CD14-positive monocyte (primary cell): ENCODE results near the gene URB1. TPM values are rescaled to one million over a fixed set of nuclear protein-coding genes. Genes with fewer than 3 reads are reported as not detected.

Experiments
- DNase-seq, 3 donors: peaks; one replicate each; pipeline ENCODE4 v3.0.0-alpha.2; 2011 to 2022
- H2AFZ ChIP-seq: 2 replicates; pipeline ENCODE4 v1.6.0; 2012; ENCODE audit warnings: mild to moderate bottlenecking, low read depth, low read length, inconsistent platforms; ENCODE audit not compliant: insufficient read depth, poor library complexity, severe bottlenecking
- H3K27ac ChIP-seq, 2 donors: 1 replicate in 1 of 2; 2 replicates in 1 of 2; pipeline ENCODE4 v1.5.1; 2012 to 2013; ENCODE audit warnings: low read length in 2 of 2, control low read depth in 1 of 2, inconsistent platforms in 1 of 2, low read depth in 1 of 2, mild to moderate bottlenecking in 1 of 2
- H3K27me3 ChIP-seq, 2 donors: one replicate each; pipeline versions ENCODE4 v1.6.0 to v1.6.1; 2011 to 2013; ENCODE audit warnings: low read length in 2 of 2; ENCODE audit not compliant: control insufficient read depth in 2 of 2, insufficient read depth in 2 of 2
- H3K36me3 ChIP-seq, 2 donors: replicated peaks in 1 of 2; 1 replicate in 1 of 2; 2 replicates in 1 of 2; pipeline versions ENCODE4 v1.5.1 to v1.6.1; 2012 to 2013; ENCODE audit warnings: low read length in 2 of 2, control low read depth in 1 of 2, inconsistent platforms in 1 of 2, mild to moderate bottlenecking in 1 of 2; ENCODE audit not compliant: insufficient read depth in 2 of 2, control insufficient read depth in 1 of 2
- H3K4me1 ChIP-seq, 2 donors: 1 replicate in 1 of 2; 2 replicates in 1 of 2; pipeline versions ENCODE4 v1.5.1 to v1.6.1; 2012 to 2013; ENCODE audit warnings: low read length in 2 of 2, control low read depth in 1 of 2, inconsistent platforms in 1 of 2, mild to moderate bottlenecking in 1 of 2, moderate library complexity in 1 of 2; ENCODE audit not compliant: insufficient read depth in 2 of 2, control insufficient read depth in 1 of 2
- H3K4me2 ChIP-seq: replicated peaks from 2 replicates; pipeline ENCODE3; 2012; ENCODE audit warnings: low read length, moderate library complexity, mild to moderate bottlenecking; ENCODE audit not compliant: poor library complexity, severe bottlenecking; ENCODE audit errors: extremely low read depth
- H3K4me3 ChIP-seq, 3 experiments: fragments of 200-600 bp in 1 of 3; sonication (generic) in 1 of 3; replicated peaks in 1 of 3; 1 replicate in 2 of 3; 2 replicates in 1 of 3; pipeline ENCODE4 v1.5.1; 2011 to 2013; ENCODE audit warnings: low read length in 3 of 3, mild to moderate bottlenecking in 3 of 3, control low read depth in 2 of 3, low read depth in 2 of 3, inconsistent platforms in 1 of 3, moderate library complexity in 1 of 3
- H3K79me2 ChIP-seq: 2 replicates; pipeline ENCODE4 v1.6.0; 2012; ENCODE audit warnings: mild to moderate bottlenecking, control low read depth, inconsistent platforms, low read length, moderate library complexity; ENCODE audit not compliant: insufficient read depth
- H3K9ac ChIP-seq: 2 replicates; pipeline ENCODE4 v1.6.0; 2017; ENCODE audit warnings: low read length, mild to moderate bottlenecking; ENCODE audit not compliant: insufficient read depth, poor library complexity, severe bottlenecking
- H3K9me3 ChIP-seq, 2 donors: replicated peaks in 1 of 2; 1 replicate in 1 of 2; 2 replicates in 1 of 2; pipeline versions ENCODE4 v1.5.1 to v1.6.1; 2012 to 2013; ENCODE audit warnings: low read length in 2 of 2, control low read depth in 1 of 2; ENCODE audit not compliant: control insufficient read depth in 1 of 2, insufficient read depth in 1 of 2
- H4K20me1 ChIP-seq: 2 replicates; pipeline ENCODE4 v1.6.0; 2012; ENCODE audit warnings: mild to moderate bottlenecking, low read length, control low read depth, moderate library complexity; ENCODE audit not compliant: insufficient read depth
- H3K27ac Mint-ChIP-seq, 7 donors: one replicate each; pipeline ENCODE4 v1.8.0; 2020; ENCODE audit warnings: mild to moderate bottlenecking in 7 of 7, mixed read lengths in 7 of 7, moderate library complexity in 6 of 7, inconsistent platforms in 2 of 7
- H3K27me3 Mint-ChIP-seq, 3 donors: one replicate each; pipeline ENCODE4 v1.8.0; 2021 to 2022; ENCODE audit warnings: low read depth in 3 of 3, mild to moderate bottlenecking in 3 of 3, mixed read lengths in 3 of 3, moderate library complexity in 3 of 3, inconsistent platforms in 1 of 3
- H3K36me3 Mint-ChIP-seq, 2 donors: one replicate each; pipeline ENCODE4 v1.8.0; 2020; ENCODE audit warnings: mixed read lengths in 2 of 2, inconsistent platforms in 1 of 2, mild to moderate bottlenecking in 1 of 2
- H3K4me1 Mint-ChIP-seq: one replicate; pipeline ENCODE4 v1.8.0; 2020; ENCODE audit warnings: mild to moderate bottlenecking, mixed read lengths
- H3K4me3 Mint-ChIP-seq, 2 donors: one replicate each; pipeline ENCODE4 v1.8.0; 2020; ENCODE audit warnings: mild to moderate bottlenecking in 2 of 2, mixed read lengths in 2 of 2, moderate library complexity in 1 of 2
- H3K9me3 Mint-ChIP-seq, 7 donors: one replicate each; pipeline ENCODE4 v1.8.0; 2020 to 2022; ENCODE audit warnings: mixed read lengths in 7 of 7, mild to moderate bottlenecking in 6 of 7, moderate library complexity in 6 of 7, inconsistent platforms in 2 of 7
- CTCF ChIP-seq: fragments of 200-600 bp; IDR thresholded peaks from one replicate; pipeline ENCODE4 v1.8.0; 2022; ENCODE audit warnings: antibody characterized with exemption, mild to moderate bottlenecking
- WGBS: methylation state at CpG from one replicate; pipeline ENCODE4 v1.1.5; 2013; ENCODE audit warnings: missing lambda C conversion rate; ENCODE audit not compliant: insufficient coverage; 5-methylcytosine and 5-hydroxymethylcytosine counted together
- intact Hi-C, 2 donors: fragments of 100-400 bp; cut with micrococcal nuclease; formaldehyde crosslinking; loops; one replicate each; pipeline versions ENCODE4 v1.15.0 to v1.15.1; 2023
- polyA plus RNA-seq, 3 donors: library from polyadenylated mRNA; depleted of rRNA in 1 of 3; unstranded in 2 of 3; stranded (reverse) in 1 of 3; fragments of 300-500 nt in 2 of 3; fragments of >200 nt in 1 of 3; fragmentation: Illumina TruSeq in 2 of 3; gene quantifications; 1 replicate in 2 of 3; 2 replicates in 1 of 3; pipeline ENCODE4 v1.2.3, GENCODE V29; 2012 to 2021

URB1 gene
- polyA plus RNA-seq, 3 donors: 0.25 to 2.4 (median 0.47) TPM

GRCh38 chr21:32337206-32337605 is 55.6 kb downstream of the URB1 start:
- no peaks in the 10 kb centered on the region for H3K9me3 ChIP-seq
- no peaks in the 10 kb centered on the region for H4K20me1 ChIP-seq
- H3K27ac Mint-ChIP-seq: peak overlapping the region in 3 of 7 donors; percentile 49 to 73 (median 67)
- peaks cover 82 to 96% of the 10 kb centered on the region in 2 donors for H3K36me3 ChIP-seq
- H3K9me3 Mint-ChIP-seq: no peaks in the 10 kb centered on the region
- no peaks in the 10 kb centered on the region for H3K4me1 ChIP-seq
- peaks cover 80 to 91% of the 10 kb centered on the region in 2 donors for H3K36me3 Mint-ChIP-seq
- no peaks in the 10 kb centered on the region for H3K4me1 Mint-ChIP-seq
- no peak for TF ChIP-seq CTCF
- no peak overlapping the region for H2AFZ ChIP-seq
- H3K4me3 ChIP-seq: no peak overlapping the region
- no peaks in the 10 kb centered on the region for H3K79me2 ChIP-seq
- H3K4me2 ChIP-seq: no peak overlapping the region
- intact Hi-C loops: no loop called here
- WGBS: 97% methylated on average over 8 of the region's 8 CpGs
- no peak overlapping the region for H3K27ac ChIP-seq
- H3K27me3 ChIP-seq: no peaks in the 10 kb centered on the region
- no peak for DNase-seq
- no peak overlapping the region for H3K9ac ChIP-seq
- no peak overlapping the region for H3K4me3 Mint-ChIP-seq
- no peaks in the 10 kb centered on the region for H3K27me3 Mint-ChIP-seq

GRCh38 chr21:32336711-32337110 is 56.1 kb downstream of the URB1 start:
- no peak for TF ChIP-seq CTCF
- Mint-ChIP-seq H3K4me1 (no peaks in the 10 kb centered on the region), H3K27me3 (no peaks in the 10 kb centered on the region), H3K9me3 (no peaks in the 10 kb centered on the region), H3K27ac (peak overlapping the region in 2 of 7 donors; percentile 49 to 73), H3K36me3 (peaks cover 84 to 95% of the 10 kb centered on the region in 2 donors), H3K4me3 (no peak overlapping the region)
- DNase-seq: no peak
- Histone ChIP-seq H3K4me2 (no peak overlapping the region), H2AFZ (no peak overlapping the region), H3K27ac (no peak overlapping the region), H3K9ac (no peak overlapping the region), H3K79me2 (no peaks in the 10 kb centered on the region), H3K27me3 (no peaks in the 10 kb centered on the region), H3K9me3 (no peaks in the 10 kb centered on the region), H4K20me1 (no peaks in the 10 kb centered on the region), H3K4me1 (no peaks in the 10 kb centered on the region), H3K4me3 (no peak overlapping the region), H3K36me3 (peaks cover 85 to 96% of the 10 kb centered on the region in 2 donors)
- 100% methylated on average over 1 of the region's 1 CpG for WGBS
- intact Hi-C loops: no loop called here
